Fibroblast of lung (primary cell): ENCODE results near the gene SUSD5. TPM values are rescaled to one million over a fixed set of nuclear protein-coding genes. Genes with fewer than 3 reads are reported as not detected.
A peak's percentile ranks its signal among the peaks of the same experiment; 100 is the strongest.

Experiments
- DNase-seq, 2 donors: peaks; one replicate each; pipeline versions ENCODE4 v3.0.0 to v3.0.0-alpha.2; 2010; ENCODE audit warnings: low read depth in 2 of 2
- H2AFZ ChIP-seq: 2 replicates; pipeline ENCODE4 v1.5.1; 2012; ENCODE audit warnings: low read length, control low read depth, inconsistent platforms
- H3K27ac ChIP-seq: 2 replicates; pipeline ENCODE4 v1.5.1; 2011; ENCODE audit warnings: low read length, control low read depth; ENCODE audit not compliant: insufficient read depth
- H3K27me3 ChIP-seq: 2 replicates; pipeline ENCODE4 v1.5.1; 2011; ENCODE audit warnings: mild to moderate bottlenecking, low read length; ENCODE audit not compliant: control insufficient read depth, insufficient read depth
- H3K36me3 ChIP-seq: 2 replicates; pipeline ENCODE4 v1.5.1; 2011; ENCODE audit warnings: low read length; ENCODE audit not compliant: control insufficient read depth, insufficient read depth
- H3K4me1 ChIP-seq: 2 replicates; pipeline ENCODE4 v1.5.1; 2011; ENCODE audit warnings: low read length; ENCODE audit not compliant: control insufficient read depth, insufficient read depth; ENCODE audit errors: extremely low read depth
- H3K4me2 ChIP-seq: 2 replicates; pipeline ENCODE4 v1.5.1; 2011; ENCODE audit warnings: low read length, control low read depth; ENCODE audit not compliant: insufficient read depth; ENCODE audit errors: extremely low read depth
- H3K4me3 ChIP-seq, 4 experiments: fragments of 200-600 bp in 1 of 4; sonication (generic) in 1 of 4; replicated peaks in 1 of 4; 2 replicates each; pipeline ENCODE4 v1.5.1; 2011 to 2016; ENCODE audit warnings: low read length in 4 of 4, low read depth in 3 of 4, mild to moderate bottlenecking in 3 of 4, control low read depth in 2 of 4, inconsistent platforms in 1 of 4, mixed read lengths in 1 of 4; ENCODE audit not compliant: insufficient read depth in 1 of 4; ENCODE audit errors: control extremely low read depth in 1 of 4
- H3K79me2 ChIP-seq: 2 replicates; pipeline ENCODE4 v1.5.1; 2012; ENCODE audit warnings: mild to moderate bottlenecking, low read length, inconsistent platforms; ENCODE audit not compliant: control insufficient read depth, insufficient read depth
- H3K9ac ChIP-seq: 2 replicates; pipeline ENCODE4 v1.5.1; 2011; ENCODE audit warnings: mild to moderate bottlenecking, low read length, control low read depth; ENCODE audit not compliant: insufficient read depth
- H3K9me3 ChIP-seq: 2 replicates; pipeline ENCODE4 v1.5.1; 2012; ENCODE audit warnings: low read depth, low read length; ENCODE audit not compliant: control insufficient read depth, insufficient read depth
- H4K20me1 ChIP-seq: 2 replicates; pipeline ENCODE4 v1.5.1; 2011; ENCODE audit warnings: low read length; ENCODE audit not compliant: control insufficient read depth, insufficient read depth; ENCODE audit errors: extremely low read depth
- CTCF ChIP-seq, 2 donors: IDR thresholded peaks in 1 of 2; conservative IDR thresholded peaks in 1 of 2; 1 replicate in 1 of 2; 2 replicates in 1 of 2; pipeline ENCODE4 v1.5.1; 2011 to 2012; ENCODE audit warnings: low read length in 2 of 2, control low read depth in 1 of 2, inconsistent platforms in 1 of 2, low read depth in 1 of 2, mild to moderate bottlenecking in 1 of 2
- EZH2 ChIP-seq: IDR thresholded peaks from 2 replicates; pipeline ENCODE4 v1.5.1; 2012; ENCODE audit warnings: low read length, control low read depth, mild to moderate bottlenecking; ENCODE audit errors: missing control alignments
- polyA plus RNA-seq, 2 donors: library from polyadenylated mRNA; depleted of rRNA in 1 of 2; stranded (reverse) in 1 of 2; unstranded in 1 of 2; fragments of >200 nt; gene quantifications; 2 replicates each; pipeline ENCODE4 v1.2.1, GENCODE V29; 2011 to 2012; ENCODE audit warnings: missing spikeins in 1 of 2
- total RNA-seq: library from RNA; depleted of rRNA; stranded (reverse); fragments of >200 nt; gene quantifications from 2 replicates; pipeline ENCODE4 v1.2.1, GENCODE V29; 2014

SUSD5 gene
- total and polyA plus RNA-seq, 2 donors (not counting 1 experiment from before 2014, with no cell fraction given): 0.75 to 2.3 TPM

GRCh38 chr3:33181229-33181628, 37.4 kb downstream of the SUSD5 start:
- Histone ChIP-seq H3K36me3 (no peaks in the 10 kb centered on the region), H3K4me1 (no peaks in the 10 kb centered on the region), H3K9me3 (no peaks in the 10 kb centered on the region), H3K27ac (no peak overlapping the region), H2AFZ (no peak overlapping the region), H3K4me2 (no peak overlapping the region), H3K4me3 (no peak overlapping the region), H3K27me3 (no peaks in the 10 kb centered on the region), H4K20me1 (no peaks in the 10 kb centered on the region), H3K9ac (no peak overlapping the region), H3K79me2 (no peaks in the 10 kb centered on the region)
- TF ChIP-seq EZH2: no peak
- TF ChIP-seq CTCF (conservative IDR thresholded peaks at IDR 0.05 in 1 of 2, IDR thresholded peaks at IDR 0.05 in 1 of 2; ENCODE audit: low read depth in 1 of 2, low read length in 2 of 2): no peak
- DNase-seq: no peak

- H3K4me2 ChIP-seq: no peak overlapping the region
- H3K9me3 ChIP-seq: no peaks in the 10 kb centered on the region
- no peak overlapping the region for H3K4me3 ChIP-seq
- no peaks in the 10 kb centered on the region for H3K4me1 ChIP-seq
- H4K20me1 ChIP-seq: no peaks in the 10 kb centered on the region
- no peak for DNase-seq
- H3K27ac ChIP-seq: no peak overlapping the region
- no peaks in the 10 kb centered on the region for H3K36me3 ChIP-seq
- no peaks in the 10 kb centered on the region for H3K27me3 ChIP-seq
- no peak overlapping the region for H3K9ac ChIP-seq
- H3K79me2 ChIP-seq: no peaks in the 10 kb centered on the region
- TF ChIP-seq CTCF (conservative IDR thresholded peaks at IDR 0.05 in 1 of 2, IDR thresholded peaks at IDR 0.05 in 1 of 2; ENCODE audit: low read depth in 1 of 2, low read length in 2 of 2): no peak
- no peak for TF ChIP-seq EZH2
- H2AFZ ChIP-seq: no peak overlapping the region
Measured at GRCh38 chr3:33179132-33179531, 39.5 kb downstream of the SUSD5 start.

DNA sequence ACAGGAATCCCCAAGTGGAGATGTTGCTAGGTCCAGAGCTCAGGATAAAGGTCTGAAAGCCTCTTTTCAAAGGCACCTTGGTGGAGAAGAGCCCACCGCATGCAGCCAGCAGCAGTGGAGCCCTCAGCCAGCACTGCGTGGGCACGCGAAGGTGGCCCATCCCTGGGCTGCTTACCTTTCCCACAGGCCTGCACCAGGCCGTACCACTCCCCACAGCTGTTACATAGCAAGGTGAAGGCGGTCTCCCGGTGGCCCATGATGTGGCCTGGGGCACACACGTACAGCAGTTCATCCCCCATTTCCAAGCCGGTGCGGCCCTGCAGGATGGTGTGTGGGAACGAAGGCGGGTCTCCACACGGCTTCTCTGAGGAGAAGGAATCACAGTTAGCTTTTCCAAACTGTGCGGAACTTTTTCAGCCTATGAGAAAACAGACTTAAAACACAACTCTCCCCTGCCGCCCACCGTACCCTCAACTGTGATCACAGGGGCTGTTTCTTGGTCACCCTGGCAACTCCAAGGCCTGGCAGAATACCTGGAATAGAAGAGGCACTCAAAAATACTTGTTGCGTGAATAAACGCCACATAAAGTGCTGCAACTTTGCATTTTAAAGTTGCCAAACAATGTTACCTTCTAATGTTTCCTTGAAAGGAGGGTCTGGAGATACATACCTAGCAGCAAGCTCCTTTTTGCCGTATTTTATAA, 43.7 kb downstream of the SUSD5 start:
- no peaks in the 10 kb centered on the region for H3K36me3 ChIP-seq
- no peak overlapping the region for H3K4me3 ChIP-seq
- TF ChIP-seq EZH2 (no peak), CTCF (conservative IDR thresholded peaks at IDR 0.05 in 1 of 2, IDR thresholded peaks at IDR 0.05 in 1 of 2; ENCODE audit: low read depth in 1 of 2, low read length in 2 of 2) (no peak)
- H3K27me3 ChIP-seq: no peaks in the 10 kb centered on the region
- peak in 1 of 2 donors; percentile 3 for DNase-seq
- H3K9me3 ChIP-seq: no peaks in the 10 kb centered on the region
- no peaks in the 10 kb centered on the region for H3K79me2 ChIP-seq
- no peak overlapping the region for H2AFZ ChIP-seq
- no peaks in the 10 kb centered on the region for H4K20me1 ChIP-seq
- H3K4me1 ChIP-seq: no peaks in the 10 kb centered on the region
- no peak overlapping the region for H3K27ac ChIP-seq
- H3K4me2 ChIP-seq: no peak overlapping the region
- H3K9ac ChIP-seq: no peak overlapping the region
